ENCODE results near the gene GALNTL6. TPM values are rescaled to one million over a fixed set of nuclear protein-coding genes. Genes with fewer than 3 reads are reported as not detected.

Gene GALNTL6
- total and polyA plus RNA-seq, 2 donors (not counting 3 experiments of a cell fraction or from before 2014, with no cell fraction given): not detected

GRCh38 chr4:172050911-172051310 is 237.7 kb downstream of the GALNTL6 start:
- intact Hi-C loops (cut with micrococcal nuclease) (no loop called here), dilution Hi-C loops (cut with MboI; ENCODE audit: extremely low pct_ligation_motif_present, low sequenced_read_pairs) (no loop called here)
- peaks cover 2% of the 10 kb centered on the region for H3K9me1 ChIP-seq (replicated peaks; ENCODE audit: control insufficient read depth, extremely low read depth, insufficient read depth, low read length)
- TF ChIP-seq POLR2A (IDR thresholded peaks at IDR 0.05; ENCODE audit: low read depth, low read length) (no peak), MAX (IDR thresholded peaks at IDR 0.05; ENCODE audit: insufficient read depth, insufficient read length) (no peak), GATA2 (IDR thresholded peaks at IDR 0.05; ENCODE audit: insufficient read depth, insufficient read length, low read depth, low read length) (no peak), MYC (IDR thresholded peaks at IDR 0.05; ENCODE audit: low read depth, low read length) (no peak), CTCF (IDR thresholded peaks at IDR 0.05; ENCODE audit: extremely low read depth in 1 of 2, insufficient read depth in 1 of 2, low read depth in 1 of 2, low read length in 2 of 2) (no peak)
- no peak overlapping the region for H3K27ac ChIP-seq (ENCODE audit: insufficient read depth, low read depth, low read length)
- POLR2A ChIA-PET: no interaction called here
- H3K27me3 ChIP-seq (ENCODE audit: control insufficient read depth in 2 of 2, insufficient read depth in 2 of 2, low read length in 2 of 2): no peaks in the 10 kb centered on the region
- no peaks in the 10 kb centered on the region for H3K4me1 ChIP-seq (ENCODE audit: control insufficient read depth, extremely low read depth, insufficient read depth, low read length)
- no peak overlapping the region for H2AFZ ChIP-seq (ENCODE audit: low read depth, low read length)
- H3K36me3 ChIP-seq (ENCODE audit: control insufficient read depth in 2 of 2, extremely low read depth in 1 of 2, insufficient read depth in 2 of 2, low read length in 2 of 2): no peaks in the 10 kb centered on the region
- CTCF ChIA-PET: no interaction called here
- no peak overlapping the region for H3K9ac ChIP-seq (replicated peaks; ENCODE audit: extremely low read depth, insufficient read depth, low read length)
- no peak for DNase-seq (ENCODE audit: low read depth, low spot score)
- H3K4me3 ChIP-seq (replicated peaks in 1 of 3; ENCODE audit: insufficient read depth in 1 of 3, low read depth in 1 of 3, low read length in 3 of 3): no peak overlapping the region
- H4K20me1 ChIP-seq (replicated peaks; ENCODE audit: control insufficient read depth, extremely low read depth, insufficient read depth, low read length): no peaks in the 10 kb centered on the region
- no peak overlapping the region for H3K4me2 ChIP-seq (ENCODE audit: insufficient read depth, low read length)
- peaks cover 2% of the 10 kb centered on the region for H3K9me3 ChIP-seq (replicated peaks; ENCODE audit: control insufficient read depth, insufficient read depth, low read length)
- BruUV-seq (replicated peaks): no TSS peak
- H3K79me2 ChIP-seq (ENCODE audit: control insufficient read depth, insufficient read depth, low read length): no peaks in the 10 kb centered on the region
- FAIRE-seq: no peak

- no peak for DNase-seq (ENCODE audit: low read depth, low spot score)
- no peak for FAIRE-seq
- dilution Hi-C loops (cut with MboI; ENCODE audit: extremely low pct_ligation_motif_present, low sequenced_read_pairs): no loop called here
Measured at GRCh38 chr4:172055046-172055445, 241.8 kb downstream of the GALNTL6 start.

More at GRCh38 chr4:172055046-172055445, 241.8 kb downstream of the GALNTL6 start:
- CTCF ChIA-PET: no interaction called here
- H3K9me3 ChIP-seq (replicated peaks; ENCODE audit: control insufficient read depth, insufficient read depth, low read length): peaks cover 2% of the 10 kb centered on the region
- H3K4me2 ChIP-seq (ENCODE audit: insufficient read depth, low read length): no peak overlapping the region
- no peak overlapping the region for H3K27ac ChIP-seq (ENCODE audit: insufficient read depth, low read depth, low read length)
- TF ChIP-seq MAX (IDR thresholded peaks at IDR 0.05; ENCODE audit: insufficient read depth, insufficient read length): no peak
- TF ChIP-seq JUN (IDR thresholded peaks at IDR 0.05; ENCODE audit: borderline replicate concordance, insufficient read depth, insufficient read length, low read depth): no peak
- TF ChIP-seq MYC (IDR thresholded peaks at IDR 0.05; ENCODE audit: low read depth, low read length): no peak
- TF ChIP-seq EZH2 (IDR thresholded peaks at IDR 0.05; ENCODE audit: borderline replicate concordance, low read depth, low read length, severe bottlenecking): no peak
- TF ChIP-seq FOS (IDR thresholded peaks at IDR 0.05; ENCODE audit: borderline replicate concordance, insufficient read depth, low read length): no peak
- H3K27me3 ChIP-seq (ENCODE audit: control insufficient read depth in 2 of 2, insufficient read depth in 2 of 2, low read length in 2 of 2): no peaks in the 10 kb centered on the region
- no peaks in the 10 kb centered on the region for H3K9me1 ChIP-seq (replicated peaks; ENCODE audit: control insufficient read depth, extremely low read depth, insufficient read depth, low read length)
- POLR2A ChIA-PET: no interaction called here
- H2AFZ ChIP-seq (ENCODE audit: low read depth, low read length): no peak overlapping the region
- no peaks in the 10 kb centered on the region for H4K20me1 ChIP-seq (replicated peaks; ENCODE audit: control insufficient read depth, extremely low read depth, insufficient read depth, low read length)
- H3K79me2 ChIP-seq (ENCODE audit: control insufficient read depth, insufficient read depth, low read length): no peaks in the 10 kb centered on the region
- H3K36me3 ChIP-seq (ENCODE audit: control insufficient read depth in 2 of 2, extremely low read depth in 1 of 2, insufficient read depth in 2 of 2, low read length in 2 of 2): no peaks in the 10 kb centered on the region
- H3K9ac ChIP-seq (replicated peaks; ENCODE audit: extremely low read depth, insufficient read depth, low read length): no peak overlapping the region
- BruUV-seq (replicated peaks): no TSS peak
- no peaks in the 10 kb centered on the region for H3K4me1 ChIP-seq (ENCODE audit: control insufficient read depth, extremely low read depth, insufficient read depth, low read length)
- no peak overlapping the region for H3K4me3 ChIP-seq (replicated peaks in 1 of 3; ENCODE audit: insufficient read depth in 1 of 3, low read depth in 1 of 3, low read length in 3 of 3)
- intact Hi-C loops (cut with micrococcal nuclease): no loop called here

All from endothelial cell of umbilical vein (primary cell).